Upper lobe of left lung (tissue), 4 donors: ENCODE results near the gene ATP6V1F.

Experiments
- EP300 ChIP-seq, 4 donors: sonication (generic); formaldehyde crosslinking; IDR thresholded peaks; one replicate each; pipeline ENCODE4 v1.5.1; 2017; ENCODE audit warnings: antibody characterized with exemption in 4 of 4, control low read depth in 2 of 4
- POLR2A ChIP-seq, 4 donors: fragments of 450-650 bp; IDR thresholded peaks; one replicate each; pipeline ENCODE4 v1.5.1; 2016 to 2017; ENCODE audit warnings: antibody characterized with exemption in 4 of 4, mild to moderate bottlenecking in 2 of 4
- POLR2AphosphoS5 ChIP-seq, 2 donors: sonication (generic); formaldehyde crosslinking; IDR thresholded peaks; one replicate each; pipeline ENCODE4 v1.5.1; 2017; ENCODE audit warnings: antibody characterized with exemption in 2 of 2
- TF ChIP-seq, protein P1 (sequence below), 6 experiments: fragments of 450-650 bp in 4 of 6; fragments of 200-600 bp in 2 of 6; sonication (generic) in 2 of 6; IDR thresholded peaks; one replicate each; pipeline ENCODE4 v1.5.1; 2016 to 2019; ENCODE audit warnings: antibody characterized with exemption in 6 of 6

DNA sequence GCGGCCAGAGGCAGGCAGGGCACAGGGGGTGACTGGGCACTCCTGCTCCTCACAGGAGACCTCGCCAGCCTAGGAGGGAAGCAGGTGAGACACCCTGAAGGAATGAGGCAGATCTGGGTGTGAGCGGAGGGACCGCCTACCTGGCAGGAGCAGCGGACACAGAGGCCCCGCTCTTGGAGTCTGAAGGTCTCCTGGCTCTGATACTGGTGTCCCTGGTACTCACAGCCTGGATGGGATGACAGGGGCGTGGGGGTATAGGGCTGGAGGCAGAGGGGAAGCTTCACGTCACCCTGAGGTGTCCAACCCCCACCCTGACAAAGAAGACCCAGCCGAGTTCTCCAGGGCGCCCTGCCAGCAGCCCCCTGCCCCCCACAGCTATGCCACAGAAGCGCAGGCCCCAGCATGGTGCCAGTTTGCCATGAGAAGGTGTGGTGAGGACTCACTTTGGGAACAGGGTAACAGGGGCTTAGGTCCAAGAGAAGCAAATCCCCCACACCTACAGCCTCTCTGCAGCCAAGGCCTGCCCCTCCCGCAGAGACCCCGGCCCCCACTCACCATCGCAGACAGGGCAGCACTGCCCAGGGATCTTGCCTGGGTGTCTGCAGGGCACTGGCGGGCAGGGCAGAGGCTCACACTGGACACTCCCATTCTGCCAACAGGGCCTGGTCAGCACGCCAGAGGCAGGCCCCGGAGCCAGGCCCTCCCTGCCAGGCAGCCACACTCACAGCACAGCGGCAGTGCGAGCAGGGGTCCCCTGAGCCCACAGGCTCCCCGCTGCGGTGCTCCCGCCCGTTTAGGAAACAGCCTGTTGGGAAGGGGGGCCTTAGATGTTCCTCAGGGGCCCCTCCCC lies 30.8 kb downstream of the ATP6V1F start:
- TF ChIP-seq, protein P1, sequence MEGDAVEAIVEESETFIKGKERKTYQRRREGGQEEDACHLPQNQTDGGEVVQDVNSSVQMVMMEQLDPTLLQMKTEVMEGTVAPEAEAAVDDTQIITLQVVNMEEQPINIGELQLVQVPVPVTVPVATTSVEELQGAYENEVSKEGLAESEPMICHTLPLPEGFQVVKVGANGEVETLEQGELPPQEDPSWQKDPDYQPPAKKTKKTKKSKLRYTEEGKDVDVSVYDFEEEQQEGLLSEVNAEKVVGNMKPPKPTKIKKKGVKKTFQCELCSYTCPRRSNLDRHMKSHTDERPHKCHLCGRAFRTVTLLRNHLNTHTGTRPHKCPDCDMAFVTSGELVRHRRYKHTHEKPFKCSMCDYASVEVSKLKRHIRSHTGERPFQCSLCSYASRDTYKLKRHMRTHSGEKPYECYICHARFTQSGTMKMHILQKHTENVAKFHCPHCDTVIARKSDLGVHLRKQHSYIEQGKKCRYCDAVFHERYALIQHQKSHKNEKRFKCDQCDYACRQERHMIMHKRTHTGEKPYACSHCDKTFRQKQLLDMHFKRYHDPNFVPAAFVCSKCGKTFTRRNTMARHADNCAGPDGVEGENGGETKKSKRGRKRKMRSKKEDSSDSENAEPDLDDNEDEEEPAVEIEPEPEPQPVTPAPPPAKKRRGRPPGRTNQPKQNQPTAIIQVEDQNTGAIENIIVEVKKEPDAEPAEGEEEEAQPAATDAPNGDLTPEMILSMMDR (IDR thresholded peaks at IDR 0.05), result no peak
- TF ChIP-seq EP300 (IDR thresholded peaks at IDR 0.05), result no peak
- TF ChIP-seq POLR2A (IDR thresholded peaks at IDR 0.05), result no peak
- no peak for TF ChIP-seq POLR2AphosphoS5 (IDR thresholded peaks at IDR 0.05)
